HEK293T (cell line): ENCODE results near the gene PLCL2.

Experiments used
- BHLHE40 ChIP-seq: fragments of 450-650 bp; IDR thresholded peaks from 2 replicates; pipeline ENCODE4 v1.6.1; 2016; ENCODE audit warnings: mild to moderate bottlenecking, moderate library complexity, borderline replicate concordance
- ELF4 ChIP-seq: fragments of 450-650 bp; IDR thresholded peaks from 2 replicates; pipeline ENCODE4 v1.6.1; 2017; ENCODE audit warnings: antibody characterized with exemption
- FOXK2 ChIP-seq: fragments of 450-650 bp; IDR thresholded peaks from 2 replicates; pipeline ENCODE4 v1.6.1; 2016; ENCODE audit warnings: mild to moderate bottlenecking
- HDGF ChIP-seq: fragments of 450-650 bp; IDR thresholded peaks from 2 replicates; pipeline ENCODE4 v1.6.1; 2017; ENCODE audit warnings: antibody characterized with exemption, borderline replicate concordance
- NFRKB ChIP-seq: fragments of 450-650 bp; IDR thresholded peaks from 2 replicates; pipeline ENCODE4 v1.6.1; 2016; ENCODE audit warnings: mild to moderate bottlenecking, moderate library complexity
- PKNOX1 ChIP-seq: fragments of 450-650 bp; IDR thresholded peaks from 2 replicates; pipeline ENCODE4 v1.6.1; 2016
- SUZ12 ChIP-seq: fragments of 450-650 bp; IDR thresholded peaks from 2 replicates; pipeline ENCODE4 v1.6.1; 2016; ENCODE audit warnings: mild to moderate bottlenecking

DNA sequence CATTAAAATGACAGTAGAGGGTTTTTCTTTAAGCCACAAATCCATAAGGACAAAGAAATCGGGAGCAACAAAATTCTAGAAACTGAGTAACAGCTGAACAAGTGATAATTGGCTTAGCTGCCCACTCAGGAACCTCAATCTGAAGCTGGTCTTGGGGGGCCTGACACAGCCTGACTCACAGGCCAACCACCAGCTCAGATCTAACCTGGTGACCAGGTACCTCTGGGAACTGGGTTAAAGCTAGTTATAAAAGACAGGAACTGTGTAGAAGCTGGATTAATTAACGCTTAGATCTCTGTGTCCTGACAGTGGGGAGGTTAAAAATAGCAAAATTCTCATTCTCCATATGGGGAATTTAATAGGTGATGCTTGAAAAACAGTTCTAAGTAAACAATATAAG, 161.9 kb downstream of the PLCL2 start:
- TF ChIP-seq SUZ12 (no peak), FOXK2 (no peak), NFRKB (no peak), HDGF (no peak), BHLHE40 (no peak), PKNOX1 (no peak), ELF4 (no peak)
